Measurements from ENCODE around the gene NXNL1. TPM values are rescaled to one million over a fixed set of nuclear protein-coding genes. Genes with fewer than 3 reads are reported as not detected.

Gene NXNL1
- total RNA-seq, 1 donor from 2014 or later: not detected

GRCh38 chr19:17491287-17491686, 30.6 kb upstream of the NXNL1 start:
- no peak overlapping the region for H3K4me3 ChIP-seq (ENCODE audit: low read depth, low read length)
- no peak for TF ChIP-seq CTCF (conservative IDR thresholded peaks at IDR 0.05; ENCODE audit: low read depth, low read length)
- DNase-seq (ENCODE audit: low read depth): no peak

- no peak for TF ChIP-seq CTCF (conservative IDR thresholded peaks at IDR 0.05; ENCODE audit: low read depth, low read length)
- H3K4me3 ChIP-seq (ENCODE audit: low read depth, low read length): no peak overlapping the region
- no peak for DNase-seq (ENCODE audit: low read depth)
These were observed 29.7 kb upstream of the NXNL1 start for GRCh38 chr19:17490411-17490810.

GRCh38 chr19:17489392-17490030, 28.8 kb upstream of the NXNL1 start:
- H3K4me3 ChIP-seq (ENCODE audit: low read depth, low read length): no peak overlapping the region
- TF ChIP-seq CTCF (conservative IDR thresholded peaks at IDR 0.05; ENCODE audit: low read depth, low read length): no peak
- DNase-seq (ENCODE audit: low read depth): no peak

GRCh38 chr19:17488593-17489391, 28.1 kb upstream of the NXNL1 start:
- no peak overlapping the region for H3K4me3 ChIP-seq (ENCODE audit: low read depth, low read length)
- DNase-seq (ENCODE audit: low read depth): no peak
- no peak for TF ChIP-seq CTCF (conservative IDR thresholded peaks at IDR 0.05; ENCODE audit: low read depth, low read length)

- no peak for TF ChIP-seq CTCF (conservative IDR thresholded peaks at IDR 0.05; ENCODE audit: low read depth, low read length)
- no peak overlapping the region for H3K4me3 ChIP-seq (ENCODE audit: low read depth, low read length)
- DNase-seq (ENCODE audit: low read depth): no peak
These were observed 26.8 kb upstream of the NXNL1 start for GRCh38 chr19:17487284-17488121.

- no peak for TF ChIP-seq CTCF (conservative IDR thresholded peaks at IDR 0.05; ENCODE audit: low read depth, low read length)
- no peak overlapping the region for H3K4me3 ChIP-seq (ENCODE audit: low read depth, low read length)
- DNase-seq (ENCODE audit: low read depth): no peak
These were observed 26.0 kb upstream of the NXNL1 start for GRCh38 chr19:17486545-17487240.

Data from epithelial cell of proximal tubule (primary cell).